Bronchial epithelial cell (primary cell): Measurements from ENCODE around the gene SLC8A1. TPM values are rescaled to one million over a fixed set of nuclear protein-coding genes. Genes with fewer than 3 reads are reported as not detected.

Source experiments
- DNase-seq: peaks from one replicate; pipeline ENCODE4 v3.0.0-alpha.2; 2010; ENCODE audit warnings: low read depth
- FAIRE-seq: peaks from 2 replicates; lab custom pipeline; 2011; peaks lifted over from hg19 to GRCh38; lab: Jason Lieb, UNC
- H3K27me3 ChIP-seq: 2 replicates; pipeline ENCODE4 v1.5.1; 2011; ENCODE audit warnings: low read length; ENCODE audit not compliant: control insufficient read depth, insufficient read depth
- H3K36me3 ChIP-seq: 2 replicates; pipeline ENCODE4 v1.5.1; 2011; ENCODE audit warnings: low read length; ENCODE audit not compliant: control insufficient read depth, insufficient read depth
- H3K4me3 ChIP-seq: 2 replicates; pipeline ENCODE4 v1.5.1; 2011; ENCODE audit warnings: mild to moderate bottlenecking, low read depth, low read length, control low read depth
- CTCF ChIP-seq: IDR thresholded peaks from 2 replicates; pipeline ENCODE4 v1.5.1; 2011; ENCODE audit warnings: mild to moderate bottlenecking, moderate library complexity, low read length, control low read depth, inconsistent platforms; ENCODE audit not compliant: insufficient read depth, severe bottlenecking
- total RNA-seq: library from RNA; depleted of rRNA; stranded (reverse); fragments of >200 nt; gene quantifications from 2 replicates; pipeline ENCODE4 v1.2.1, GENCODE V29; 2014

Gene SLC8A1
- total RNA-seq, 1 donor from 2014 or later: 3.7 TPM

GRCh38 chr2:40401896-40402295, 50.0 kb downstream of the SLC8A1 start:
- FAIRE-seq: peak; percentile 92
- DNase-seq: peak; percentile 93
- Histone ChIP-seq H3K27me3 (no peaks in the 10 kb centered on the region), H3K4me3 (no peak overlapping the region), H3K36me3 (no peaks in the 10 kb centered on the region)
- TF ChIP-seq CTCF: no peak

- FAIRE-seq: no peak
- no peak for DNase-seq
- H3K27me3 ChIP-seq: no peaks in the 10 kb centered on the region
- no peak for TF ChIP-seq CTCF
- no peaks in the 10 kb centered on the region for H3K36me3 ChIP-seq
- no peak overlapping the region for H3K4me3 ChIP-seq
Observed at GRCh38 chr2:40400336-40400953, 51.4 kb downstream of the SLC8A1 start.

- TF ChIP-seq CTCF: no peak
- FAIRE-seq (no peak), DNase-seq (no peak)
- H3K27me3 ChIP-seq: no peaks in the 10 kb centered on the region
- no peaks in the 10 kb centered on the region for H3K36me3 ChIP-seq
- H3K4me3 ChIP-seq: no peak overlapping the region
Observed at GRCh38 chr2:40397765-40398164, 54.1 kb downstream of the SLC8A1 start.

GRCh38 chr2:40396124-40396523, 55.8 kb downstream of the SLC8A1 start:
- Histone ChIP-seq H3K27me3 (no peaks in the 10 kb centered on the region), H3K4me3 (no peak overlapping the region), H3K36me3 (no peaks in the 10 kb centered on the region)
- TF ChIP-seq CTCF: no peak
- no peak for FAIRE-seq
- DNase-seq: no peak

- DNase-seq: peak; percentile 43
- Histone ChIP-seq H3K36me3 (no peaks in the 10 kb centered on the region), H3K4me3 (no peak overlapping the region), H3K27me3 (no peaks in the 10 kb centered on the region)
- FAIRE-seq: no peak
- TF ChIP-seq CTCF: no peak
Observed at GRCh38 chr2:40395169-40396073, 56.5 kb downstream of the SLC8A1 start.
